GM12801 (cell line): ENCODE data around the gene TPRA1.

ENCODE experiments used
- TF ChIP-seq, protein P1 (sequence below): IDR thresholded peaks from one replicate; pipeline ENCODE4 v1.5.1; 2011; ENCODE audit warnings: control low read depth; ENCODE audit not compliant: insufficient read length; ENCODE audit errors: extremely low read depth

The TPRA1 gene

DNA sequence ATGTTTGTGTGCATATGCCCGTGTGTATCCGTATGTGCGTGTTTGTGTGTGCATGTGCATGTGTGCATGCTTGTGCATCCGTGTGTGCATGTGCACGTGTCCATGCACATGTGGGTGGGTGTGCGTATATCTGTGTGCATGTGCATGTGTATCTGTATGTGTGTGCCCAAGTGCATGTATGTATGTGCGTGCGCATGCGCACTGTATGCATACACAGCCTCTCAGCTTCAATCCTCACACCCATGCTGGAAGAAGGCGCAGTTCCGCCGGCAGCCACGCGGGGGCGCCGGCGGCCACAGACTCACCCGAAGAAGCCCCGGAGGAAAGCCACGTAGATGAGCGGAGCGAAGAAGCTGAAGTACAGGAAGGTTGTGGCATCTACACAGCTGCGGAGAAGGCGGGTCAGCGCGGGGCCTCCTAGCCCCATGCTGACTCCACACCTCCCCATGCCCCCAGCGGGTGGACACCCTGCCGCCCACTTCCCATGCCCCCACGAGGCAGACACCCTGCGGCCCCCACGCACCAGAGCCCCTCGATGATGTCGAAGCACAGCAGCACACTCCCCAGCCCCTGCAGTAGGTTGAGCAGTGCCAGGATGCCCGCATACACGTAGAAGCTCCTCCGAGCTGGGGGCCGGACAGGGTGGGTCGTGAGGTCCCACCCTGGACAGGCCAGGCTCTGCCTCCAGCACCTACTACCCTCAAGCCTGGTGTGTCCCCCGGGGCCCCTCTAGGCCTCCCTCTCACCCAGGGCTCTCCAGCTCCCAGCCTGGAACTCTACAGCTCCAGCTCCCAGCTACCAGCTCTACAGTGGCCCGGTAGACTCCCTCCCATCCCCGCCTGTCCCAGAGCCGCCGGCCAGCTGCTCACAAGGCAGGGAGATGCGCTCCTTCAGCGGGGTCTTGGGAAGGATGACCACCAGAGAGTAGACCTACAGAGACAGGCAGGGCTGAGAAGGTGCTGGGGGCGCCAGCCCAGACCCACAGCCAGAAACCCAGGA, 15.4 kb downstream of the TPRA1 start:
- TF ChIP-seq, protein P1, sequence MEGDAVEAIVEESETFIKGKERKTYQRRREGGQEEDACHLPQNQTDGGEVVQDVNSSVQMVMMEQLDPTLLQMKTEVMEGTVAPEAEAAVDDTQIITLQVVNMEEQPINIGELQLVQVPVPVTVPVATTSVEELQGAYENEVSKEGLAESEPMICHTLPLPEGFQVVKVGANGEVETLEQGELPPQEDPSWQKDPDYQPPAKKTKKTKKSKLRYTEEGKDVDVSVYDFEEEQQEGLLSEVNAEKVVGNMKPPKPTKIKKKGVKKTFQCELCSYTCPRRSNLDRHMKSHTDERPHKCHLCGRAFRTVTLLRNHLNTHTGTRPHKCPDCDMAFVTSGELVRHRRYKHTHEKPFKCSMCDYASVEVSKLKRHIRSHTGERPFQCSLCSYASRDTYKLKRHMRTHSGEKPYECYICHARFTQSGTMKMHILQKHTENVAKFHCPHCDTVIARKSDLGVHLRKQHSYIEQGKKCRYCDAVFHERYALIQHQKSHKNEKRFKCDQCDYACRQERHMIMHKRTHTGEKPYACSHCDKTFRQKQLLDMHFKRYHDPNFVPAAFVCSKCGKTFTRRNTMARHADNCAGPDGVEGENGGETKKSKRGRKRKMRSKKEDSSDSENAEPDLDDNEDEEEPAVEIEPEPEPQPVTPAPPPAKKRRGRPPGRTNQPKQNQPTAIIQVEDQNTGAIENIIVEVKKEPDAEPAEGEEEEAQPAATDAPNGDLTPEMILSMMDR, result peak; percentile 99

DNA sequence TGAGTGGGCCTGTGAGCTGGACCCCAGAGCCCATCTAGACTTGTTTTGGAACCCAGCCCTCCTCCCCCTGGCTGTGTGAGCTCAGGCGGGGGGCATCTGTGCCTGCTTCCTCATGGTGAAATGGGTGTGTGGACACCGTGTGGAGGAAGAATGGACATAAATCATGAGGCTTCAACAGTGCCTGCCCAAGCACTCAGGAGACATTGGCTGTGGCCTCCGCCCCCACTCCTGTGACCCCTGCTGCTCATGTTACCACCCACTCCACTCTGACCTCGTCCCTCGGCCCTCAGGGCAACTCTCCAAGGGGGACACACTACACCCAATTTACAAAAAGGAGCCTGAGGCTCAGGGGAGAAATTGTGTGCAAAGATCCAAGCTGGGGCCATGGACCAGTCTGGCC, 16.6 kb downstream of the TPRA1 start:
- TF ChIP-seq, protein P1, result no peak

DNA sequence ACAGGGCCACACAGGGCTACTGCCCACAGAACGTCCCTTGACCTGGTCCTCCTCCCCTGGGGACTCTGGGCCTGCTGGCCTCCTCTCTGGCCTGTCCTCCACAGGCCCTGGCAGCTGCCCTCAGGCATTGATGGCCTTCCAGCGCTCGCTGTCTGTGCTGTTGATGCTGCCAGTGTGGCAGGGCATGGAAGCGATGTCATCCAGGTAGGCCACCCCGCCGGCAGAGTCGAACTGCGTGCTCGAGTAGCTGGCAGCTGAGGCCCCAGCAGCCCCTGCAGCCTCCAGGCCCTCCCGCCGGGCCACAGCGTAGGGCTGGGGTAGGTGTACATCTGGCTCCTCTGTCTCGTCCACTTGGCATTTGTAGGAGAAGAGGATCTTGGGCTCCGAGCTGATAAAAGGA, 17.1 kb downstream of the TPRA1 start:
- TF ChIP-seq, protein P1, result no peak

DNA sequence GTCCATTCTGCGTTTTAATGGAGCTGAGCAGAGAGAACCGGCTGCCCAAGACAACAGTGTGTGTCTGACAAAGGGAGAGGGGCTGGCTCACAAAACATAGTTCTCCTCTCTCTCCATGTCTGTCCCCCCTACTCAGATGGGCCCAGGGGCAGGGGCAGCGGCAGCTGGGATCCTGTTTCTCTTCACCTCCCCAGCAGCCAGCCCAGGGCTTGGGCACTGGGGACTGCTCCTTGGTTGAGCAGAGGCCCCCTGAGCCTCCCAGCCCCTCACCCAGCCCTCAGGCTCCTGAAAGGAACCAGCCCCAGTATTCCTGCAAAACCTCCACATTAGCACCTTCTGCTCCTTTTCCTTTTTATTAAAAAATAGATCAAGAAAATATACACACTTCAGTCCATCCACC, 17.8 kb downstream of the TPRA1 start:
- TF ChIP-seq, protein P1, result no peak

DNA sequence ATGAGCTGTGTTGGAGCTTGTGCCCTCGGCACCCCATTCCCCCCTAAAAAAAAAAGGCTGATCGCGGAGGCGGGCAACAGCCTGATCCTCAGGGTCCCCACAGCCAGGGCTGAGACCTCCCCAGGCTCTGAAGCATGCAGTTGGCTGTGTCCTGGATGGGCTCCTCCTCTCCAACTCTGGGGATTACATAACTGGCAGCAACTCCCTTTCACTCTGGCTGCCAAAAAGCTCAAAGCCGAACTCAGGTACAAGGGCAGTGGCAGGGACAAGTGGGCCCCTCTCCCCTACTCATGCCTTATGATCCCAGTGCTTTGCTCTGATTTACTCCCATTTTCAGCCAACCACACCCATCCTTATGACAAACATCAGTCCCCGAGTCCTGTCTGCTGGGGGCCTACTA, 18.3 kb downstream of the TPRA1 start:
- TF ChIP-seq, protein P1, result no peak

DNA sequence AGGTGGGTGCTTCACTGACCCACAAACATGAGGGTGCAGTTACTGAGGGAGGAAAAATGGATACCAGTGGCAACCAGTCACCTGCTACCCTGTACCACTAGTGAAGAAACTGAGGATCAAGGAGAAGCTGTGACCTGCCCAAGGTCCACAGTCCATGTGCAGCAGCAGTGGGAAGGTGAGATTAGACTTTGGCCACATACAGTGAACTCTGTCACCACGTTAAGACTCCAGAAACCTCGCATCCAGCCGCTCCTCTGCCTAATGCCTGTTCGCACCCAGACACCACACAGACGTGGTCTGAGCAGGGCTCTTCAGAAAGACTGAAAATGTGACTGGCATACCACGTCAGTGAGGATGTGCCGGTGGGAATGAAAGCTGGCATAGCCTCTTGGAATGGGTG, 20.0 kb downstream of the TPRA1 start:
- TF ChIP-seq, protein P1, result no peak

DNA sequence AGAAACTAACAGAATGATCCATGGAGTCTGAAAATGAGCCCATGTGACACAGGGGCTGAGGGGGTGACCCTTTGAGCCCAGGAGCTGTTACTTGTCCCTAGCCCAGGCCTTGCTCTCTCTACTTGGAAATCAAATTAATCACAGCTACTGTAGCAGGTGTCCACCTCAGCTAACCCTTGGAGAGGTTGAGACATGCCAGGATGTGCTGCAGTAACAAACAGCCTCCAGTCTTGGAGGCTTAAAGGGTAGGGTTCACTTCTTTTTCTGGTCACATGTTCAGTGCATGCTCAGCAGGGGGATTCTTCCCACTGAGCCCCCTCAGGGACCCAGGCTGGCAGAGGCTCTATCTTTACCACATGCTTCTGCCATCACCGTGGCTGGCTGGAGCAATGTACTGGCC, 21.4 kb downstream of the TPRA1 start:
- TF ChIP-seq, protein P1, result no peak
